ENCODE data around the gene SCRN2.
A peak's percentile ranks its signal among the peaks of the same experiment; 100 is the strongest.

The SCRN2 gene

GRCh38 chr17:47802341-47803022 lies 38.6 kb downstream of the SCRN2 start:
- peak; percentile 83 for DNase-seq

GRCh38 chr17:47801906-47802305 lies 39.2 kb downstream of the SCRN2 start:
- DNase-seq, result no peak

GRCh38 chr17:47801176-47801765 lies 39.8 kb downstream of the SCRN2 start:
- no peak for DNase-seq

GRCh38 chr17:47800686-47801085 lies 40.4 kb downstream of the SCRN2 start:
- no peak for DNase-seq

- DNase-seq, result no peak
These were observed 43.3 kb downstream of the SCRN2 start for GRCh38 chr17:47797797-47798196.

- DNase-seq, result no peak
These were observed 48.1 kb downstream of the SCRN2 start for GRCh38 chr17:47792979-47793378.

GRCh38 chr17:47792457-47792856 lies 48.6 kb downstream of the SCRN2 start:
- DNase-seq, result no peak

GRCh38 chr17:47791025-47791424 lies 50.0 kb downstream of the SCRN2 start:
- no peak for DNase-seq

- DNase-seq, result peak; percentile 66
These were observed 51.2 kb downstream of the SCRN2 start for GRCh38 chr17:47789611-47790561.

Data from NCI-H2171 treated with DMSO at 0.1 percent for 48 hours (cell line).